ENCODE data around the gene ACOT7. TPM values are rescaled to one million over a fixed set of nuclear protein-coding genes. Genes with fewer than 3 reads are reported as not detected.

Gene ACOT7
- total and polyA plus RNA-seq, 9 donors, result 7.5 to 24.0 (median 20.5) TPM

- H3K4me1 ChIP-seq (ENCODE audit: control insufficient read depth, insufficient read depth, low read length), result peaks cover 14% of the 10 kb centered on the region
- H3K4me3 ChIP-seq (ENCODE audit: low read length), result no peak overlapping the region
- H3K9me3 ChIP-seq (replicated peaks; ENCODE audit: control insufficient read depth, low read depth, low read length), result no peaks in the 10 kb centered on the region
- 58% methylated on average over 6 of the region's 8 CpGs for WGBS (ENCODE audit: insufficient coverage)
- no peaks in the 10 kb centered on the region for H3K36me3 ChIP-seq (ENCODE audit: control insufficient read depth, insufficient read depth, low read length)
- H3K27me3 ChIP-seq (ENCODE audit: control insufficient read depth, insufficient read depth, low read length), result peaks cover 95% of the 10 kb centered on the region
- H3K27ac ChIP-seq (ENCODE audit: low read length), result no peak overlapping the region
- no peak for DNase-seq
Measured at GRCh38 chr1:6417961-6418667, 24.5 kb upstream of the ACOT7 start.

- Histone ChIP-seq H3K4me3 (ENCODE audit: low read length) (no peak overlapping the region), H3K36me3 (ENCODE audit: control insufficient read depth, insufficient read depth, low read length) (no peaks in the 10 kb centered on the region), H3K27ac (ENCODE audit: low read length) (no peak overlapping the region), H3K27me3 (ENCODE audit: control insufficient read depth, insufficient read depth, low read length) (peaks cover 91% of the 10 kb centered on the region), H3K4me1 (ENCODE audit: control insufficient read depth, insufficient read depth, low read length) (peaks cover 13% of the 10 kb centered on the region), H3K9me3 (replicated peaks; ENCODE audit: control insufficient read depth, low read depth, low read length) (no peaks in the 10 kb centered on the region)
- 83% methylated on average over 4 of the region's 5 CpGs for WGBS (ENCODE audit: insufficient coverage)
- DNase-seq, result no peak
Measured at GRCh38 chr1:6416906-6417305, 23.3 kb upstream of the ACOT7 start.

- Histone ChIP-seq H3K27me3 (ENCODE audit: control insufficient read depth, insufficient read depth, low read length) (peaks cover 85% of the 10 kb centered on the region), H3K4me1 (ENCODE audit: control insufficient read depth, insufficient read depth, low read length) (peaks cover 13% of the 10 kb centered on the region), H3K36me3 (ENCODE audit: control insufficient read depth, insufficient read depth, low read length) (no peaks in the 10 kb centered on the region), H3K9me3 (replicated peaks; ENCODE audit: control insufficient read depth, low read depth, low read length) (no peaks in the 10 kb centered on the region), H3K4me3 (ENCODE audit: low read length) (no peak overlapping the region), H3K27ac (ENCODE audit: low read length) (no peak overlapping the region)
- no peak for DNase-seq
- WGBS (ENCODE audit: insufficient coverage), result 73% methylated on average over 2 of the region's 8 CpGs
Measured at GRCh38 chr1:6416295-6416656, 22.7 kb upstream of the ACOT7 start.

- Histone ChIP-seq H3K4me1 (ENCODE audit: control insufficient read depth, insufficient read depth, low read length) (peaks cover 2% of the 10 kb centered on the region), H3K27me3 (ENCODE audit: control insufficient read depth, insufficient read depth, low read length) (peaks cover 80% of the 10 kb centered on the region), H3K4me3 (ENCODE audit: low read length) (no peak overlapping the region), H3K27ac (ENCODE audit: low read length) (no peak overlapping the region), H3K36me3 (ENCODE audit: control insufficient read depth, insufficient read depth, low read length) (no peaks in the 10 kb centered on the region), H3K9me3 (replicated peaks; ENCODE audit: control insufficient read depth, low read depth, low read length) (no peaks in the 10 kb centered on the region)
- 72% methylated on average over 11 of the region's 17 CpGs for WGBS (ENCODE audit: insufficient coverage)
- no peak for DNase-seq
Measured at GRCh38 chr1:6414881-6415626, 21.5 kb upstream of the ACOT7 start.

- Histone ChIP-seq H3K27ac (ENCODE audit: low read length) (no peak overlapping the region), H3K36me3 (ENCODE audit: control insufficient read depth, insufficient read depth, low read length) (no peaks in the 10 kb centered on the region), H3K27me3 (ENCODE audit: control insufficient read depth, insufficient read depth, low read length) (peaks cover 74% of the 10 kb centered on the region), H3K4me1 (ENCODE audit: control insufficient read depth, insufficient read depth, low read length) (no peaks in the 10 kb centered on the region), H3K4me3 (ENCODE audit: low read length) (no peak overlapping the region), H3K9me3 (replicated peaks; ENCODE audit: control insufficient read depth, low read depth, low read length) (no peaks in the 10 kb centered on the region)
- DNase-seq, result no peak
- WGBS (ENCODE audit: insufficient coverage), result 6% methylated on average over 15 of the region's 15 CpGs
Measured at GRCh38 chr1:6414443-6414844, 20.9 kb upstream of the ACOT7 start.

- Histone ChIP-seq H3K4me3 (ENCODE audit: low read length) (no peak overlapping the region), H3K4me1 (ENCODE audit: control insufficient read depth, insufficient read depth, low read length) (no peaks in the 10 kb centered on the region), H3K36me3 (ENCODE audit: control insufficient read depth, insufficient read depth, low read length) (no peaks in the 10 kb centered on the region), H3K27ac (ENCODE audit: low read length) (no peak overlapping the region), H3K9me3 (replicated peaks; ENCODE audit: control insufficient read depth, low read depth, low read length) (no peaks in the 10 kb centered on the region), H3K27me3 (ENCODE audit: control insufficient read depth, insufficient read depth, low read length) (peaks cover 63% of the 10 kb centered on the region)
- no peak for DNase-seq
- WGBS (ENCODE audit: insufficient coverage), result 70% methylated on average over 4 of the region's 6 CpGs
Measured at GRCh38 chr1:6412896-6413295, 19.3 kb upstream of the ACOT7 start.

GRCh38 chr1:6410248-6410893 lies 16.8 kb upstream of the ACOT7 start:
- WGBS (ENCODE audit: insufficient coverage), result 85% methylated on average over 12 of the region's 13 CpGs
- no peak for DNase-seq
- Histone ChIP-seq H3K9me3 (replicated peaks; ENCODE audit: control insufficient read depth, low read depth, low read length) (no peaks in the 10 kb centered on the region), H3K27ac (ENCODE audit: low read length) (no peak overlapping the region), H3K4me3 (ENCODE audit: low read length) (no peak overlapping the region), H3K4me1 (ENCODE audit: control insufficient read depth, insufficient read depth, low read length) (no peaks in the 10 kb centered on the region), H3K36me3 (ENCODE audit: control insufficient read depth, insufficient read depth, low read length) (no peaks in the 10 kb centered on the region), H3K27me3 (ENCODE audit: control insufficient read depth, insufficient read depth, low read length) (peaks cover 46% of the 10 kb centered on the region)

GRCh38 chr1:6409733-6410132 lies 16.2 kb upstream of the ACOT7 start:
- H3K4me3 ChIP-seq (ENCODE audit: low read length), result no peak overlapping the region
- H3K4me1 ChIP-seq (ENCODE audit: control insufficient read depth, insufficient read depth, low read length), result no peaks in the 10 kb centered on the region
- DNase-seq, result no peak
- 76% methylated on average over 5 of the region's 6 CpGs for WGBS (ENCODE audit: insufficient coverage)
- H3K36me3 ChIP-seq (ENCODE audit: control insufficient read depth, insufficient read depth, low read length), result no peaks in the 10 kb centered on the region
- peaks cover 44% of the 10 kb centered on the region for H3K27me3 ChIP-seq (ENCODE audit: control insufficient read depth, insufficient read depth, low read length)
- H3K9me3 ChIP-seq (replicated peaks; ENCODE audit: control insufficient read depth, low read depth, low read length), result no peaks in the 10 kb centered on the region
- no peak overlapping the region for H3K27ac ChIP-seq (ENCODE audit: low read length)

- WGBS (ENCODE audit: insufficient coverage), result no CpG with 5 or more reads among the region's 4 CpGs
- Histone ChIP-seq H3K36me3 (ENCODE audit: control insufficient read depth, insufficient read depth, low read length) (no peaks in the 10 kb centered on the region), H3K9me3 (replicated peaks; ENCODE audit: control insufficient read depth, low read depth, low read length) (no peaks in the 10 kb centered on the region), H3K4me3 (ENCODE audit: low read length) (no peak overlapping the region), H3K27me3 (ENCODE audit: control insufficient read depth, insufficient read depth, low read length) (peaks cover 38% of the 10 kb centered on the region), H3K27ac (ENCODE audit: low read length) (no peak overlapping the region), H3K4me1 (ENCODE audit: control insufficient read depth, insufficient read depth, low read length) (no peaks in the 10 kb centered on the region)
- DNase-seq, result no peak
Measured at GRCh38 chr1:6409053-6409452, 15.5 kb upstream of the ACOT7 start.

- H3K36me3 ChIP-seq (ENCODE audit: control insufficient read depth, insufficient read depth, low read length), result no peaks in the 10 kb centered on the region
- DNase-seq, result no peak
- H3K9me3 ChIP-seq (replicated peaks; ENCODE audit: control insufficient read depth, low read depth, low read length), result no peaks in the 10 kb centered on the region
- H3K27me3 ChIP-seq (ENCODE audit: control insufficient read depth, insufficient read depth, low read length), result peaks cover 29% of the 10 kb centered on the region
- H3K27ac ChIP-seq (ENCODE audit: low read length), result no peak overlapping the region
- H3K4me1 ChIP-seq (ENCODE audit: control insufficient read depth, insufficient read depth, low read length), result no peaks in the 10 kb centered on the region
- WGBS (ENCODE audit: insufficient coverage), result 90% methylated on average over 2 of the region's 6 CpGs
- H3K4me3 ChIP-seq (ENCODE audit: low read length), result no peak overlapping the region
Measured at GRCh38 chr1:6408023-6408422, 14.5 kb upstream of the ACOT7 start.

All from muscle of leg (tissue), 11 donors.